Measurements from ENCODE around the gene NHERF2.
A peak's percentile ranks its signal among the peaks of the same experiment; 100 is the strongest.

NHERF2 gene

GRCh38 chr16:2040041-2040786, 13.5 kb downstream of the NHERF2 start:
- DNase-seq (ENCODE audit: low read depth in 3 of 3): no peak

- DNase-seq (ENCODE audit: low read depth in 3 of 3): no peak
Measured at GRCh38 chr16:2040787-2041522, 14.3 kb downstream of the NHERF2 start.

GRCh38 chr16:2042171-2042985, 15.7 kb downstream of the NHERF2 start:
- no peak for DNase-seq (ENCODE audit: low read depth in 3 of 3)

GRCh38 chr16:2042986-2043666, 16.4 kb downstream of the NHERF2 start:
- DNase-seq (ENCODE audit: low read depth in 3 of 3): no peak

GRCh38 chr16:2043667-2044451, 17.2 kb downstream of the NHERF2 start:
- DNase-seq (ENCODE audit: low read depth in 3 of 3): no peak

- no peak for DNase-seq (ENCODE audit: low read depth in 3 of 3)
Measured at GRCh38 chr16:2044541-2044940, 17.8 kb downstream of the NHERF2 start.

DNA sequence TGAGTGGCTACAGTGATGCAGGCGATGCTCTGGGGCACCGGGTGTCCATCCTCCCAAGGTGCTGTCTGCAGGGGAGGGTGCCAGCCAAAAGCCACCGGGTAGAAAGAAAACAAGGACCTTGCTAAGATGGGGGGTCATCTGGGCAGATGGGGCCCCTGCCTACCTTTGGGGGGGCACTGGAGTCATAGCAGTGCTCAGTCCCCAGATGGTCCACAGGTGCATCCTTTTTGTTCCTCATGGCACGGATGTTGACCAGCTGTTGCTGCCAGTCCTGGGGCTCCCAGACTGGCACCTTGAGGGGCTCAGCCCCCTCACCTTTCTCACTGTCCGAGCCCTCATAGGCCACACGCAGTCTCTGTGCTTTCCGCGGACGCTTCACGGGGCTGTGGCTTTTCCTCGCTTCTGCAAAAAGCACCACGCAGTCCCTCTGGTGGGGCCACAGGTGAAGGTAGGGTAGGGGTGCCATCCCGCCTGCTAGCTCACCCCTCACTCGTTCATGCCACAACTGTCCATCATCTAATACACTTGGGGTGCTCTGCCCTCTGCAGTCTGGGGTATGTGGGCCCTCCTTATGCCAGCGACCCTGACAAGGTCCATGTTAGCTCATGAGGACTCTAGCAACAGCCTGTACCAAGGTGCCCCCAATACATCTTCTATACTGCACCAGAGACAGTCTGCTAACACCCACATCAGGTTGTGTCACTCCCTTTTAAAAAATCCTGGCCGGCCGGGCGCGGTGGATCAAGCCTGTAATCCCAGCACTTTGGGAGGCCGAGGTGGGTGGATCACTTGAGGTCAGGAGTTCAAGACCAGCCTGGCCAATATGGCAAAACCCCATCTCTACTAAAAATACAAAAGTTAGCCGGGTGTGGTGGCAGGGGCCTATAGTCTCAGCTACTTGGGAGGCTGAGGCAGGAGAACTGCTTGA, 19.5 kb downstream of the NHERF2 start:
- no peak for DNase-seq (ENCODE audit: low read depth in 3 of 3)

GRCh38 chr16:2046893-2047329, 20.2 kb downstream of the NHERF2 start:
- DNase-seq (ENCODE audit: low read depth in 3 of 3): no peak

DNA sequence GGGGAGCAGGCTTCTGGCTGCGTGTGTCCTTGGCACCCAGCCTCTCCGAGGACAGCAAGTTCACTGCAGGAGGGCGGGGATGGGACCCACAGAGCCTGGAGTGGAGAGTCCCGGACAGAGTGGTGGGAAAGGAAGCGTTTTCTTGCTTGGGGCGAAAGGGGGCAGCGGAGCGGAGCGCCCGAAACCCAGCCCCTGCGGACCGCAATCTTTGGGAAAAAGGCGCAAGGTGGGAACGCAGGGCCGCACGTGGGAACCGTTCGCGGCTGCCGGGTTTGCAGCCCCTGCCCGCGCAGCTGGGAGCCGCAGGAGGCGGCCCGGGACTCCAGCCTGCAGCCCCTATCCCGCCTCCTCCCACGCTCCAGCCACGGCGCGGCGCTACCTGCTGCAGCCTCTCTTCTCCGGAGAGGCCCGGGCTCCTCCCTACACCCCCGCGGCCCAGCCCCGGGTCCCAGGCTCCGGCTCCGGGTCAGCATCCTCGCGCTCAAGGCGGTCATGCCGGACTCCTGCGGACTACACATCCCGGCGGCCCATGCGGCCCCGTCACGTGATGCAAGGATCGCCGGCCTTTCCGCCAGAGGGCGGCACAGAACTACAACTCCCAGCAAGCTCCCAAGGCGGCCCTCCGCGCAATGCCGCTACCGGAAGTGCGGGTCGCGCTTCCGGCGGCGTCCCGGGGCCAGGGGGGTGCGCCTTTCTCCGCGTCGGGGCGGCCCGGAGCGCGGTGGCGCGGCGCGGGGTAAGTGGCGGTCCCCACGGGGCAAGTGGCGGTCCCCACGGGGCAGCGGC, 20.8 kb downstream of the NHERF2 start, which contains the start of the genes NTHL1 and TSC2:
Gene NTHL1 (minus strand): TSS at position 505 of the 786 bp plus-strand sequence. CDS start 11 bp downstream, at position 494.
Gene TSC2 (plus strand): TSS at position 656 of the 786 bp plus-strand sequence. CDS start 631 bp downstream, outside the sequence.
- DNase-seq (ENCODE audit: low read depth in 3 of 3): peak; percentile 87 to 95 (median 91)

- DNase-seq (ENCODE audit: low read depth in 3 of 3): no peak
Measured at GRCh38 chr16:2048116-2048543, 21.4 kb downstream of the NHERF2 start.

DNA sequence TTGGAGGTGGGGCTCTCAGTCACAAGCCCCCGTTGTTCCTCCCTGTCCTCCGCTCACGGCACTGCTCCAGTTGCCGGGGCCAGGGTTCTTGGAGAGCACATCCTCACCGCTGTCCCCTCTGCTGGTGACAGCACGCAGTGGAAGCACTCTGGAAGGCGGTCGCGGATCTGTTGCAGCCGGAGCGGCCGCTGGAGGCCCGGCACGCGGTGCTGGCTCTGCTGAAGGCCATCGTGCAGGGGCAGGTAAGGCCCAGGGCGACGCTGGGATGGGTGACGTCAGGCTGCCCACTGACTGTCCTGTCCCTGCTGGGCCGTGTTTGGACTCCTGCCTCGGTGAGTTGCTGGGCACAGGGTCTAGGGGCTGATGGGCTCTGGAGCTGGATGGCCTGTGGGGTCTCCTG, 26.5 kb downstream of the NHERF2 start:
- DNase-seq (ENCODE audit: low read depth in 3 of 3): no peak

DNA sequence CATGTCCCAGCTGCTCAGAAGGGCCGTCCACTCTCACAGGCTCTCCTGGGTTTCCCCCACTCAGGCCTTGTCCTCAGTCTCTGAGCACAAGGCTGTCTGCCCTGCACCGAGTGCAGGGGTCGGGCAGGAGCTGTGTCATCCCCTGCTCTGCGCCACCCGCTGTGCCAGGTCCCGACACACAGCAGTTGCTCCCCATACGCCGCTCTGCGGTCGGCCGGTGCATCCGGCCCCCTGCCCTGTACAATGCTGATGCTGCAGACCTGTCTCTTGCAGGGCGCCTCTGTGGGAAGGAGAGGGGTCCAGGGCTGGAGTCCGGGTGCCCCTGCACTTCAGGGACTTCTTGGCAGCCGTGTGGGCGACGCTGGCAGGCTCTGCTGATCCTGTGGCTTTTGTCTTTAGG, 27.2 kb downstream of the NHERF2 start:
- no peak for DNase-seq (ENCODE audit: low read depth in 3 of 3)

DNA sequence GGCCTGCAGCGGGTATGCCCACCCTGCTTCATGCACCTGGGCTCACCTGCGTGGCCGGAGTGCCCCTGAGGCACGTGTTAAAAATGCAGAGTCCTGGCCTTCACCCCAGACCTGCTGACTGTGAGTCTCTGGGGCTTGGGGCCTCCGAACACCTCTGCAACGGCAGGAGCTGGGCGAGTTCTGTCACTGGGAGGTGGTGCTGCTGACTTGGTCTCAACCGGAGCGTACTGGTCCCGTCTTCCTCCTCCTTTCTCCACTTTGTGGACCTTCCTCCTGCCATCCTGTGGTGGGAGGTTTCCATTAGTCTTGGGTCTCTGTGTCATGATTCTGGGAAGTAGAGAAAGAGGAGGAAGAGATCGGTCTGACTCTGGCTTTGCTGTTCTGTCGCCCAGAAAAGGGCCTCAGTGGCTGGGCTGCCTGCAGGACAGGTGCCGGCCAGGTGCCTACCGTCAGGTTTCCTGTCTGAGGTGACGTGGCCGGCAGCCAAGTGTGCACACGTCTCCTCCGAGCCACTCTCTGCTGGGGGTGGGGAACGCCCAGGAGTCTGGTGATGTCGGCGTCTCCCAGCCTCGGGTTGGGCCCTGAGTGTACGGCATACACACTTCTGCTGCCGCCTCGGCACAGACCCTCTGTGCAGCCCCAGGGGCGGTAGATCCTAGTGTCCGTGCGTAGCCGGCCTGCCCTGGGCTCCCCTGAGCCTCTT, 28.0 kb downstream of the NHERF2 start:
- no peak for DNase-seq (ENCODE audit: low read depth in 3 of 3)

GRCh38 chr16:2056077-2056476, 29.4 kb downstream of the NHERF2 start:
- no peak for DNase-seq (ENCODE audit: low read depth in 3 of 3)

GRCh38 chr16:2056681-2057407, 30.1 kb downstream of the NHERF2 start:
- no peak for DNase-seq (ENCODE audit: low read depth in 3 of 3)

DNA sequence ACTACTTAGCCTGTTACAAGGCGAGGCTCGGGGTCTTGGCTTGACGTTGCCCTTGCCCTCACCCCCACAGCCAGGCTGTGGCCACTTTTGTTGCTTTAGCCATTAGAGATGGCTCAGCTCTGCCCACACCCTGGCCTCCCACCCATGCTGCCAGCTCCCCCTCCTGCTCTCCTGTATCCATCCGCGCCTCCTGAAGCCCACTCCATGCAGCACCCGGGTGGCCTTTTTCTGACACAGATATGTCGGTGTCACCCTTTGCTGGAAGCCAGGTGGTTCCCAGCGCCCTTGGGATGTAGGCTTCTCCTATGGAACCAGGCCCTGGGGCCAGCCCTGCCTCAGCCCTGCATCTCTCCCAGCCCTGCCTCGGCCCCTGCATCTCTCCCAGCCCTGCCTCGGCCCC, 30.7 kb downstream of the NHERF2 start:
- no peak for DNase-seq (ENCODE audit: low read depth in 3 of 3)

GRCh38 chr16:2058420-2058819, 31.7 kb downstream of the NHERF2 start:
- no peak for DNase-seq (ENCODE audit: low read depth in 3 of 3)

Measured in stimulated activated CD4-positive, alpha-beta T cell treated with anti-CD3 and anti-CD28 coated beads, TNF-alpha, amount 100 ng/mL, for 24 hours (primary cell).